Measurements from ENCODE around the gene OTOG.

DNA sequence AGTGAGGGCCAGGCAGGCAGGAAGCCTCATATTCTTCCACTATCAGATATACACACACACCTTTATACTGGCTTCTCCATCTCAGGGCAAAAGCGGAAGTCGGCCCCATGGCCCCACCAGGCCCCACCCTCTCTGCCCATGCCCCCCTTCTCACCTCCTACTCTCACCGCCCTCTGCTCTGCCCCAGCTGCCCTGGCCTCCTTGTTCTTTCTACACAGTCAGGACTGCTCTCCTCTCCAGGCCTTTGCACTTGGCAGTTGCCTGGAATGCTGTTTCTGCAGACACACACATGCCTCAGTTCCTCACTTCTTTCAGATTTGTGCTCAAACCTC lies 25.3 kb downstream of the OTOG start:
- no peak for TF ChIP-seq CTCF (IDR thresholded peaks at IDR 0.05)
- no peak for TF ChIP-seq ZFX (IDR thresholded peaks at IDR 0.05; ENCODE audit: borderline replicate concordance)

Data from 22Rv1 (cell line).